Osteoblast (primary cell): Measurements from ENCODE around the gene PLOD1. TPM values are rescaled to one million over a fixed set of nuclear protein-coding genes. Genes with fewer than 3 reads are reported as not detected.

Experiments used
- DNase-seq: peaks from one replicate; pipeline ENCODE4 v3.0.0; 2011; ENCODE audit warnings: low spot score, mixed read lengths; ENCODE audit not compliant: insufficient read length; ENCODE audit errors: missing footprints
- H2AFZ ChIP-seq: 2 replicates; pipeline ENCODE4 v1.6.0; 2011; ENCODE audit warnings: mild to moderate bottlenecking, low read length
- H3K27ac ChIP-seq: 2 replicates; pipeline ENCODE4 v1.5.1; 2011; ENCODE audit warnings: mild to moderate bottlenecking, low read depth, low read length, moderate library complexity
- H3K27me3 ChIP-seq: 2 replicates; pipeline ENCODE4 v1.6.0; 2012; ENCODE audit warnings: mild to moderate bottlenecking, control low read depth, inconsistent platforms, low read length, moderate library complexity; ENCODE audit not compliant: insufficient read depth
- H3K36me3 ChIP-seq: 2 replicates; pipeline ENCODE4 v1.5.1; 2011; ENCODE audit warnings: mild to moderate bottlenecking, low read length, control low read depth, moderate library complexity; ENCODE audit not compliant: insufficient read depth
- H3K4me1 ChIP-seq: 2 replicates; pipeline ENCODE4 v1.5.1; 2011; ENCODE audit warnings: mild to moderate bottlenecking, low read length, control low read depth, moderate library complexity; ENCODE audit not compliant: insufficient read depth
- H3K4me2 ChIP-seq: 2 replicates; pipeline ENCODE4 v1.6.0; 2011; ENCODE audit warnings: mild to moderate bottlenecking, low read length; ENCODE audit not compliant: insufficient read depth
- H3K4me3 ChIP-seq: fragments of 200-600 bp; sonication (generic); 3 replicates; pipeline ENCODE4 v1.5.1; 2012; ENCODE audit warnings: mild to moderate bottlenecking, low read length, inconsistent platforms; ENCODE audit not compliant: insufficient read depth
- H3K79me2 ChIP-seq: 2 replicates; pipeline ENCODE4 v1.6.0; 2012; ENCODE audit warnings: mild to moderate bottlenecking, low read length, control low read depth, inconsistent platforms; ENCODE audit not compliant: insufficient read depth
- H3K9me3 ChIP-seq: 2 replicates; pipeline ENCODE4 v1.5.1; 2011; ENCODE audit warnings: low read depth, low read length, control low read depth
- H4K20me1 ChIP-seq: 2 replicates; pipeline ENCODE4 v1.6.0; 2012; ENCODE audit warnings: mild to moderate bottlenecking, low read length, control low read depth; ENCODE audit not compliant: insufficient read depth
- total RNA-seq: library from RNA; depleted of rRNA; stranded (reverse); fragments of >200 nt; gene quantifications from 2 replicates; pipeline ENCODE4 v1.2.3, GENCODE V29; 2012
- TF ChIP-seq, protein P1 (sequence below): IDR thresholded peaks from 2 replicates; pipeline ENCODE4 v1.5.1; 2011; ENCODE audit warnings: mild to moderate bottlenecking, low read depth, low read length, moderate library complexity; ENCODE audit errors: extremely low read depth

Gene PLOD1
- total RNA-seq, 1 donor: 281 TPM

DNA sequence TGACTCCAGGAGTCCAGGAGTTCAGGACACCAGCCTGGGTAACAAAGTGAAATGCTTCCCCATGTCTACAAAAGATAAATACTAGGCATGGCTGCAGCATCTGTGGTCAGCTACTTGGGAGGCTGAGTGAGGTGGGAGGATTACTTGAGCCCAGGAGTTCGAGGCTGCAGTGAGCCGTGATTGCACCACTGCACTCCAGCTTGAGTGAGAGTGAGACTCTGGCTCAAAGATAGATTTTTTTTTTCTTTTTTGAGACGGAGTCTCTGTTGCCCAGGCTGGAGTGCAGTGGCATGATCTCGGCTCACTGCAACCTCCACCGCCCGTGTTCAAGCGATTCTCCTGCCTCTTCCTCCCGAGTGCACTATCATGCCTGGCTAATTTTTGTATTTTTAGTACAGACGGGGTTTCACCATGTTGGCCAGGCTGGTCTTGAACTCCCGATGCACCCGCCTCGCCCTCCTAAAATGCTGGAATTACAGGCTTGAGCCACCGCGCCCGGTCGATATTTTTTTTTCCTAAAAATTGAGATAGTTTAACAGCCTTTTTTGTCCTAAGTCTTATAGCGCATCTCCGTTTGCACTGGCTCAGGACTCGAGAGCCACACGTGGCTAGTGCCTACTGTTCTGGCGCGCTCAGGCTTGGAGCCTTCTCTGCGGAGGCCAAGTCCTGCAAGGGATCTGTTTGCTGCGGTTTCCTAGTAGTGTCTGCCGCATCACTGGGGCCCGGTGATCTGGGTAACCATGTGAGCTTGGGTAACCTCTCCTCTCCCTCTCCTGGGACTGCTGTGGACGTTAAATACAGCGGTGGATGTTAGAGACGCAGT is 44.7 kb downstream of the PLOD1 start:
- H3K4me1 ChIP-seq: peaks cover 23% of the 10 kb centered on the region
- H3K27ac ChIP-seq: peak overlapping the region; percentile 85
- TF ChIP-seq, protein P1, sequence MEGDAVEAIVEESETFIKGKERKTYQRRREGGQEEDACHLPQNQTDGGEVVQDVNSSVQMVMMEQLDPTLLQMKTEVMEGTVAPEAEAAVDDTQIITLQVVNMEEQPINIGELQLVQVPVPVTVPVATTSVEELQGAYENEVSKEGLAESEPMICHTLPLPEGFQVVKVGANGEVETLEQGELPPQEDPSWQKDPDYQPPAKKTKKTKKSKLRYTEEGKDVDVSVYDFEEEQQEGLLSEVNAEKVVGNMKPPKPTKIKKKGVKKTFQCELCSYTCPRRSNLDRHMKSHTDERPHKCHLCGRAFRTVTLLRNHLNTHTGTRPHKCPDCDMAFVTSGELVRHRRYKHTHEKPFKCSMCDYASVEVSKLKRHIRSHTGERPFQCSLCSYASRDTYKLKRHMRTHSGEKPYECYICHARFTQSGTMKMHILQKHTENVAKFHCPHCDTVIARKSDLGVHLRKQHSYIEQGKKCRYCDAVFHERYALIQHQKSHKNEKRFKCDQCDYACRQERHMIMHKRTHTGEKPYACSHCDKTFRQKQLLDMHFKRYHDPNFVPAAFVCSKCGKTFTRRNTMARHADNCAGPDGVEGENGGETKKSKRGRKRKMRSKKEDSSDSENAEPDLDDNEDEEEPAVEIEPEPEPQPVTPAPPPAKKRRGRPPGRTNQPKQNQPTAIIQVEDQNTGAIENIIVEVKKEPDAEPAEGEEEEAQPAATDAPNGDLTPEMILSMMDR: no peak
- DNase-seq: no peak
- H3K4me3 ChIP-seq: peak overlapping the region; percentile 86
- no peaks in the 10 kb centered on the region for H3K9me3 ChIP-seq
- peak overlapping the region; percentile 93 for H3K4me2 ChIP-seq
- peak overlapping the region; percentile 83 for H2AFZ ChIP-seq
- peaks cover 38% of the 10 kb centered on the region for H3K79me2 ChIP-seq
- peaks cover 34% of the 10 kb centered on the region for H3K36me3 ChIP-seq
- no peaks in the 10 kb centered on the region for H3K27me3 ChIP-seq
- H4K20me1 ChIP-seq: peaks cover 10% of the 10 kb centered on the region

DNA sequence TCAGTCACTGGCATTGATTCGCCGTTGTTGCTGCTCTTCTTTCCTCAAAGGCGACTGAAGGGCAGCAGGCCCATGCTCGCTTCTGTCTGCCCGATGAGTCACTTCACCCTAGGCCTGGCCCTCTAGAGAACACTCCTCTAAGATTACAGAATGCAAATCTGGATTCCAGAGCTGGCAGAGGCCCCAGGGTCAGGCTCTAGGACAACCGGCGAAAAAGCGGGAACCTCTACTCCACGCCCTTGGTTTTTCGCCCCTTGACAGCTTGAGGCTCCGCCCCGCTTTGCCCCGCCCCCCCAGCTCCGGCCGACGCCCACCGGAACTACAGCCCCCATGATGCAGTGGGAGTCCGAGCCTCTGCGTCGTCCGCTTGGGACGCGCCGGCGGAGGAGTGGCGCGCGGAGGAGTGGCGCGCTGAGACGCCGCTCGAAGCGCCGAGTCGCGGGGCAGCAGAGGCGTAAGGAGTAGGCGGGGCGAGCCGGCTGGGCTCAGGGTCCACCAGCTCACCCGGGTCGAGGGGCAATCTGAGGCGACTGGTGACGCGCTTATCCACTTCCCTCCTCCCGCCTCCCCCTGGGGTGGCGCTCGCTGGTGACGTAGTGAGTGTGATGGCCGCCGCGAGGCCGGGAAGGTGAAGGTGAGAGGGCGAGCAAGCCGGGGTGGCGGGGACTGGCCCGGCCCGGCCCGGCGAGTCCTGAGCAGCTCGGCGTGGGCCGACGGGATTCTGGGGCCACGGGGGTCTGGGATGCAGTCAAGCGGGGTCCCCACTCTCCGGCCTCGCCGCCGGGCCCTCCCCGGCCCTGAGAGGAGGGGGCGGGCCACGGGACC is 45.5 kb downstream of the PLOD1 start, which contains the start of gene MFN2:
MFN2 (plus strand) TSS at position 594 of the 825 bp plus-strand sequence. CDS start 8,725 bp downstream, outside the sequence.
- Histone ChIP-seq H3K9me3 (no peaks in the 10 kb centered on the region), H3K79me2 (peaks cover 46% of the 10 kb centered on the region), H2AFZ (peak within 1 kb of the TSS; percentile 83), H3K4me3 (peak within 1 kb of the TSS; percentile 86), H3K4me2 (peak within 1 kb of the TSS; percentile 93), H3K36me3 (peaks cover 35% of the 10 kb centered on the region), H3K27me3 (no peaks in the 10 kb centered on the region), H3K4me1 (peaks cover 23% of the 10 kb centered on the region), H4K20me1 (peaks cover 18% of the 10 kb centered on the region), H3K27ac (peak within 1 kb of the TSS; percentile 85)
- TF ChIP-seq, protein P1: no peak
- DNase-seq: peak; percentile 99

DNA sequence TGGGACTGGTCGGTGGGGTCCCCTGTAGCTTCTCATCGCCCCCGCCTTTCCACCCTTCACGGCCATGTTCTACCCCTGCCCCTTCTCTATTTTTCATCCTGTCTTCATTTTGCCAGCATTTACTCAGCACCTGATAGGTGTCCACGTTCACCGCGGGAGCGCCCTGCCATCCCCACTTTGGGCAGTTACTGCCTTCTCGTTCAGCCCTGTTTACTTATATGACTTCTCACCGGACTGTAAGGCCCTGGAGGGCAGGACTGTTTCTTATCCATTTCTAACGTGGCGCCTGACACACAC is 46.1 kb downstream of the PLOD1 start:
- Histone ChIP-seq H3K4me3 (peak overlapping the region; percentile 86), H3K36me3 (peaks cover 33% of the 10 kb centered on the region), H3K9me3 (no peaks in the 10 kb centered on the region), H2AFZ (peak overlapping the region; percentile 83), H3K4me2 (peak overlapping the region; percentile 93), H4K20me1 (peaks cover 18% of the 10 kb centered on the region), H3K27ac (peak overlapping the region; percentile 85), H3K27me3 (no peaks in the 10 kb centered on the region), H3K4me1 (peaks cover 24% of the 10 kb centered on the region), H3K79me2 (peaks cover 50% of the 10 kb centered on the region)
- no peak for DNase-seq
- TF ChIP-seq, protein P1: no peak
